SJCRH30 (cell line): ENCODE data around the gene SLC25A21. TPM values are rescaled to one million over a fixed set of nuclear protein-coding genes. Genes with fewer than 3 reads are reported as not detected.
"Not testable (repeated sequence)": the region's sequence is repeated elsewhere in the genome, so short reads cannot be mapped to it uniquely, and the experiment has no call there.

Source experiments
- DNase-seq, 2 experiments: peaks; one replicate each; pipeline ENCODE4 v3.0.0-alpha.2; 2015 to 2020
- H3K27ac ChIP-seq: fragments of 250-450 bp; sonication (Bioruptor Pico); 2 replicates; pipeline ENCODE4 v1.5.1; 2020; ENCODE audit warnings: mild to moderate bottlenecking, moderate library complexity
- H3K27me3 ChIP-seq: fragments of 250-450 bp; sonication (Bioruptor Pico); 2 replicates; pipeline ENCODE4 v1.5.1; 2020; ENCODE audit warnings: mild to moderate bottlenecking, moderate library complexity
- H3K36me3 ChIP-seq: fragments of 250-450 bp; sonication (Bioruptor Pico); 2 replicates; pipeline ENCODE4 v1.5.1; 2020; ENCODE audit warnings: mild to moderate bottlenecking, moderate library complexity
- H3K4me1 ChIP-seq: fragments of 250-450 bp; sonication (Bioruptor Pico); 2 replicates; pipeline ENCODE4 v1.5.1; 2020; ENCODE audit warnings: mild to moderate bottlenecking, moderate library complexity
- H3K4me3 ChIP-seq: fragments of 250-450 bp; sonication (Bioruptor Pico); 2 replicates; pipeline ENCODE4 v1.5.1; 2020; ENCODE audit warnings: mild to moderate bottlenecking, moderate library complexity
- H3K9me3 ChIP-seq: fragments of 250-450 bp; sonication (Bioruptor Pico); replicated peaks from 2 replicates; pipeline ENCODE4 v1.5.1; 2020; ENCODE audit warnings: mild to moderate bottlenecking, moderate library complexity
- total RNA-seq: library from RNA; depleted of rRNA; stranded (reverse); fragments of >200 nt; shearing (Covaris generic); gene quantifications from 2 replicates; pipeline ENCODE4 v1.2.3, GENCODE V29; 2014

The SLC25A21 gene
- total RNA-seq, 1 experiment from 2014 or later, result 0.45 TPM

GRCh38 chr14:36884049-36884448, 288.4 kb downstream of the SLC25A21 start:
- no peaks in the 10 kb centered on the region for H3K9me3 ChIP-seq
- H3K27me3 ChIP-seq, result no peaks in the 10 kb centered on the region
- H3K4me1 ChIP-seq, result no peaks in the 10 kb centered on the region
- H3K27ac ChIP-seq, result no peak overlapping the region
- DNase-seq, result no peak
- H3K36me3 ChIP-seq, result no peaks in the 10 kb centered on the region
- no peak overlapping the region for H3K4me3 ChIP-seq

GRCh38 chr14:36880276-36880675, 292.1 kb downstream of the SLC25A21 start:
- Histone ChIP-seq H3K27me3 (no peaks in the 10 kb centered on the region), H3K9me3 (no peaks in the 10 kb centered on the region), H3K4me3 (no peak overlapping the region), H3K36me3 (no peaks in the 10 kb centered on the region), H3K27ac (no peak overlapping the region), H3K4me1 (no peaks in the 10 kb centered on the region)
- DNase-seq, result no peak

GRCh38 chr14:36879558-36879957, 292.8 kb downstream of the SLC25A21 start:
- no peaks in the 10 kb centered on the region for H3K9me3 ChIP-seq
- H3K36me3 ChIP-seq, result no peaks in the 10 kb centered on the region
- no peak overlapping the region for H3K27ac ChIP-seq
- no peaks in the 10 kb centered on the region for H3K27me3 ChIP-seq
- no peak for DNase-seq
- H3K4me1 ChIP-seq, result no peaks in the 10 kb centered on the region
- no peak overlapping the region for H3K4me3 ChIP-seq

- H3K4me3 ChIP-seq, result no peak overlapping the region
- no peaks in the 10 kb centered on the region for H3K9me3 ChIP-seq
- H3K27ac ChIP-seq, result no peak overlapping the region
- DNase-seq, result no peak
- no peaks in the 10 kb centered on the region for H3K27me3 ChIP-seq
- no peaks in the 10 kb centered on the region for H3K4me1 ChIP-seq
- H3K36me3 ChIP-seq, result no peaks in the 10 kb centered on the region
Observed at GRCh38 chr14:36874396-36875138, 297.8 kb downstream of the SLC25A21 start.

GRCh38 chr14:36870776-36871175, 301.6 kb downstream of the SLC25A21 start:
- Histone ChIP-seq H3K27ac (no peak overlapping the region), H3K4me1 (no peaks in the 10 kb centered on the region), H3K27me3 (0 out of 2 replicates have a peak, but pooled peaks cover 2% of the 10 kb centered on the region), H3K36me3 (no peaks in the 10 kb centered on the region), H3K9me3 (no peaks in the 10 kb centered on the region), H3K4me3 (no peak overlapping the region)
- DNase-seq, result no peak

- no peaks in the 10 kb centered on the region for H3K4me1 ChIP-seq
- H3K27me3 ChIP-seq, result 0 out of 2 replicates have a peak, but pooled peaks cover 2% of the 10 kb centered on the region
- H3K9me3 ChIP-seq, result no peaks in the 10 kb centered on the region
- H3K36me3 ChIP-seq, result no peaks in the 10 kb centered on the region
- H3K27ac ChIP-seq, result no peak overlapping the region
- no peak overlapping the region for H3K4me3 ChIP-seq
- no peak for DNase-seq
Observed at GRCh38 chr14:36869125-36869524, 303.3 kb downstream of the SLC25A21 start.

- no peaks in the 10 kb centered on the region for H3K36me3 ChIP-seq
- H3K4me3 ChIP-seq, result no peak overlapping the region
- H3K27me3 ChIP-seq, result 0 out of 2 replicates have a peak, but pooled peaks cover 2% of the 10 kb centered on the region
Observed at GRCh38 chr14:36866867-36867266, 305.5 kb downstream of the SLC25A21 start.

GRCh38 chr14:36863271-36863670, 309.1 kb downstream of the SLC25A21 start:
- Histone ChIP-seq H3K36me3 (no peaks in the 10 kb centered on the region), H3K27me3 (0 out of 2 replicates have a peak, but pooled peaks cover 6% of the 10 kb centered on the region), H3K9me3 (no peaks in the 10 kb centered on the region; the same call in 1 of the 2 replicates), H3K27ac (no peak overlapping the region), H3K4me3 (no peak overlapping the region), H3K4me1 (no peaks in the 10 kb centered on the region)
- DNase-seq, result no peak

More at GRCh38 chr14:36866867-36867266, 305.5 kb downstream of the SLC25A21 start:
- Histone ChIP-seq H3K27ac (no peak overlapping the region), H3K4me1 (no peaks in the 10 kb centered on the region), H3K9me3 (no peaks in the 10 kb centered on the region; the same call in 1 of the 2 replicates)
- DNase-seq, result no peak

GRCh38 chr14:36862237-36862636, 310.2 kb downstream of the SLC25A21 start:
- H3K27ac ChIP-seq, H3K9me3 ChIP-seq, DNase-seq, H3K36me3 ChIP-seq, H3K4me3 ChIP-seq, H3K27me3 ChIP-seq, H3K4me1 ChIP-seq: not testable (repeated sequence)

GRCh38 chr14:36860831-36861230, 311.6 kb downstream of the SLC25A21 start:
- Histone ChIP-seq H3K27me3 (0 out of 2 replicates have a peak, but pooled peaks cover 3% of the 10 kb centered on the region), H3K4me1 (no peaks in the 10 kb centered on the region), H3K27ac (no peak overlapping the region), H3K36me3 (no peaks in the 10 kb centered on the region), H3K9me3 (no peaks in the 10 kb centered on the region; the same call in 1 of the 2 replicates), H3K4me3 (no peak overlapping the region)
- DNase-seq, result no peak

- H3K27ac ChIP-seq, result no peak overlapping the region
- no peak overlapping the region for H3K4me3 ChIP-seq
- no peaks in the 10 kb centered on the region for H3K36me3 ChIP-seq
- DNase-seq, result no peak
- H3K9me3 ChIP-seq, result no peaks in the 10 kb centered on the region; the same call in 1 of the 2 replicates
- 0 out of 2 replicates have a peak, but pooled peaks cover 3% of the 10 kb centered on the region for H3K27me3 ChIP-seq
- no peaks in the 10 kb centered on the region for H3K4me1 ChIP-seq
Observed at GRCh38 chr14:36859119-36859518, 313.3 kb downstream of the SLC25A21 start.

GRCh38 chr14:36857842-36858445, 314.5 kb downstream of the SLC25A21 start:
- Histone ChIP-seq H3K27ac (no peak overlapping the region), H3K9me3 (no peaks in the 10 kb centered on the region; the same call in 1 of the 2 replicates), H3K36me3 (no peaks in the 10 kb centered on the region), H3K4me1 (no peaks in the 10 kb centered on the region), H3K4me3 (no peak overlapping the region), H3K27me3 (0 out of 2 replicates have a peak, but pooled peaks cover 10% of the 10 kb centered on the region)
- DNase-seq, result no peak

GRCh38 chr14:36857136-36857535, 315.3 kb downstream of the SLC25A21 start:
- no peaks in the 10 kb centered on the region for H3K4me1 ChIP-seq
- H3K27me3 ChIP-seq, result 0 out of 2 replicates have a peak, but pooled peaks cover 10% of the 10 kb centered on the region
- DNase-seq, result no peak
- no peak overlapping the region for H3K27ac ChIP-seq
- no peaks in the 10 kb centered on the region for H3K36me3 ChIP-seq
- H3K4me3 ChIP-seq, result no peak overlapping the region
- no peaks in the 10 kb centered on the region for H3K9me3 ChIP-seq

GRCh38 chr14:36856095-36856878, 316.1 kb downstream of the SLC25A21 start:
- no peak overlapping the region for H3K27ac ChIP-seq
- no peak overlapping the region for H3K4me3 ChIP-seq
- DNase-seq, result no peak
- no peaks in the 10 kb centered on the region for H3K36me3 ChIP-seq
- no peaks in the 10 kb centered on the region for H3K4me1 ChIP-seq
- H3K27me3 ChIP-seq, result peaks cover 10% of the 10 kb centered on the region; the same call in 1 of the 2 replicates
- H3K9me3 ChIP-seq, result no peaks in the 10 kb centered on the region

GRCh38 chr14:36855396-36855795, 317.0 kb downstream of the SLC25A21 start:
- Histone ChIP-seq H3K9me3 (no peaks in the 10 kb centered on the region), H3K36me3 (no peaks in the 10 kb centered on the region), H3K4me3 (no peak overlapping the region), H3K27ac (no peak overlapping the region), H3K4me1 (no peaks in the 10 kb centered on the region), H3K27me3 (peaks cover 10% of the 10 kb centered on the region; the same call in 1 of the 2 replicates)
- DNase-seq, result no peak
